ENCODE results near the gene IFT81. TPM values are rescaled to one million over a fixed set of nuclear protein-coding genes. Genes with fewer than 3 reads are reported as not detected.

IFT81 gene
- total RNA-seq, 1 donor, result 18.5 TPM

DNA sequence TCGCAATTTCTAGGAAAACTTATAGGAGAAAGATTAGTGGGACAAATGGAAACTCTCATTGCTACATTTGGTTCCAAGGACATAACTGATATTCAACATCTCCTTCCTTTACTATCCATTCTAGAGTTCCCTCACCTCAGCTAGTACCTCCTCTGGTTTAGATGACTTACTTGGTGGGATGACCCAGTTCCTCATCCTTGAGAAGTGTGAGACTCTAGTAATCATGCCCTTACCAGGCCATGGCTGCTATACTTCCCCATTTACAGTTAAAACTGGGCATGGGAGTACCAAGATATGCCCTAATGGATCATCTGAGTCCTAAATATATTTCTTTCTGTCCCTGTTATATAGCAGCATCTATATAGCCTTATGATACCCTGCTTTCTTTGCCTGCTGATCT is 58.1 kb downstream of the IFT81 start:
- Histone ChIP-seq H3K27me3 (ENCODE audit: insufficient read depth, low read length) (no peaks in the 10 kb centered on the region), H3K79me2 (ENCODE audit: insufficient read depth, low read length) (no peaks in the 10 kb centered on the region), H3K4me3 (ENCODE audit: insufficient read depth, low read length) (no peak overlapping the region), H3K4me2 (ENCODE audit: insufficient read depth, low read length) (no peak overlapping the region), H3K27ac (ENCODE audit: low read depth, low read length) (no peak overlapping the region), H3K9me3 (ENCODE audit: low read depth, low read length) (no peaks in the 10 kb centered on the region), H2AFZ (ENCODE audit: low read length) (no peak overlapping the region), H3K36me3 (ENCODE audit: insufficient read depth, low read length) (peaks cover 6% of the 10 kb centered on the region), H3K4me1 (ENCODE audit: insufficient read depth, low read length) (peaks cover 21% of the 10 kb centered on the region), H4K20me1 (ENCODE audit: insufficient read depth, low read length) (no peaks in the 10 kb centered on the region)
- TF ChIP-seq, protein P1, sequence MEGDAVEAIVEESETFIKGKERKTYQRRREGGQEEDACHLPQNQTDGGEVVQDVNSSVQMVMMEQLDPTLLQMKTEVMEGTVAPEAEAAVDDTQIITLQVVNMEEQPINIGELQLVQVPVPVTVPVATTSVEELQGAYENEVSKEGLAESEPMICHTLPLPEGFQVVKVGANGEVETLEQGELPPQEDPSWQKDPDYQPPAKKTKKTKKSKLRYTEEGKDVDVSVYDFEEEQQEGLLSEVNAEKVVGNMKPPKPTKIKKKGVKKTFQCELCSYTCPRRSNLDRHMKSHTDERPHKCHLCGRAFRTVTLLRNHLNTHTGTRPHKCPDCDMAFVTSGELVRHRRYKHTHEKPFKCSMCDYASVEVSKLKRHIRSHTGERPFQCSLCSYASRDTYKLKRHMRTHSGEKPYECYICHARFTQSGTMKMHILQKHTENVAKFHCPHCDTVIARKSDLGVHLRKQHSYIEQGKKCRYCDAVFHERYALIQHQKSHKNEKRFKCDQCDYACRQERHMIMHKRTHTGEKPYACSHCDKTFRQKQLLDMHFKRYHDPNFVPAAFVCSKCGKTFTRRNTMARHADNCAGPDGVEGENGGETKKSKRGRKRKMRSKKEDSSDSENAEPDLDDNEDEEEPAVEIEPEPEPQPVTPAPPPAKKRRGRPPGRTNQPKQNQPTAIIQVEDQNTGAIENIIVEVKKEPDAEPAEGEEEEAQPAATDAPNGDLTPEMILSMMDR (IDR thresholded peaks at IDR 0.05; ENCODE audit: extremely low read depth, low read depth, low read length), result no peak
- no peak for DNase-seq (ENCODE audit: insufficient read length, low spot score, missing footprints)

- TF ChIP-seq, protein P1 (IDR thresholded peaks at IDR 0.05; ENCODE audit: extremely low read depth, low read depth, low read length), result no peak
- DNase-seq (ENCODE audit: insufficient read length, low spot score, missing footprints), result no peak
- H3K27me3 ChIP-seq (ENCODE audit: insufficient read depth, low read length), result no peaks in the 10 kb centered on the region
- H3K4me1 ChIP-seq (ENCODE audit: insufficient read depth, low read length), result peaks cover 21% of the 10 kb centered on the region
- no peak overlapping the region for H2AFZ ChIP-seq (ENCODE audit: low read length)
- H3K9me3 ChIP-seq (ENCODE audit: low read depth, low read length), result no peaks in the 10 kb centered on the region
- H3K4me3 ChIP-seq (ENCODE audit: insufficient read depth, low read length), result no peak overlapping the region
- no peaks in the 10 kb centered on the region for H3K79me2 ChIP-seq (ENCODE audit: insufficient read depth, low read length)
- no peak overlapping the region for H3K4me2 ChIP-seq (ENCODE audit: insufficient read depth, low read length)
- H4K20me1 ChIP-seq (ENCODE audit: insufficient read depth, low read length), result no peaks in the 10 kb centered on the region
- no peak overlapping the region for H3K27ac ChIP-seq (ENCODE audit: low read depth, low read length)
- H3K36me3 ChIP-seq (ENCODE audit: insufficient read depth, low read length), result peaks cover 6% of the 10 kb centered on the region
Observed at GRCh38 chr12:110183386-110183785, 59.2 kb downstream of the IFT81 start.

GRCh38 chr12:110185626-110186025 is 61.5 kb downstream of the IFT81 start:
- Histone ChIP-seq H3K4me3 (ENCODE audit: insufficient read depth, low read length) (no peak overlapping the region), H3K4me2 (ENCODE audit: insufficient read depth, low read length) (no peak overlapping the region), H3K36me3 (ENCODE audit: insufficient read depth, low read length) (peaks cover 6% of the 10 kb centered on the region), H3K27me3 (ENCODE audit: insufficient read depth, low read length) (no peaks in the 10 kb centered on the region), H3K4me1 (ENCODE audit: insufficient read depth, low read length) (peaks cover 4% of the 10 kb centered on the region), H4K20me1 (ENCODE audit: insufficient read depth, low read length) (no peaks in the 10 kb centered on the region), H3K27ac (ENCODE audit: low read depth, low read length) (no peak overlapping the region), H3K79me2 (ENCODE audit: insufficient read depth, low read length) (no peaks in the 10 kb centered on the region), H2AFZ (ENCODE audit: low read length) (no peak overlapping the region), H3K9me3 (ENCODE audit: low read depth, low read length) (no peaks in the 10 kb centered on the region)
- DNase-seq (ENCODE audit: insufficient read length, low spot score, missing footprints), result no peak
- TF ChIP-seq, protein P1 (IDR thresholded peaks at IDR 0.05; ENCODE audit: extremely low read depth, low read depth, low read length), result no peak

DNA sequence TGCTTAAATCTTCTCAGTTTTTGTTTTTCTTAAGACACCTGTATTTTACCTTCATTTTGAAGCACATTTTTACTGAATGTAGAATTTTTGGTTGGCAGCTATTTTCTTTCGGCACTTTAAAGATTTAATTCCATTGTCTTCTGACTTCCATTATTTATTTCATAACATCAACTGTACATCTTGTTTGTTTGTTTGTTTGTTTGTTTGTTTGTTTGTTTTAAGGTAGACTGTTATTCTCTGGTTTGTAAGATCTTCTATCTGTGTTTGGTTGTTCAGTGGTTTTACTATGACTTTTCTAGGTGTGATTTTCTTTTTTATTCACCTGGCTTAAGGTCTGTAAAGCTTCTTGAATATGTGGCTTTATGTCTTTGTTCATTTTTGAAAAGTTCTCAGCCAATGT is 61.9 kb downstream of the IFT81 start:
- Histone ChIP-seq H3K4me2 (ENCODE audit: insufficient read depth, low read length) (no peak overlapping the region), H3K27ac (ENCODE audit: low read depth, low read length) (no peak overlapping the region), H3K4me3 (ENCODE audit: insufficient read depth, low read length) (no peak overlapping the region), H3K4me1 (ENCODE audit: insufficient read depth, low read length) (peaks cover under 1% of the 10 kb centered on the region), H3K79me2 (ENCODE audit: insufficient read depth, low read length) (no peaks in the 10 kb centered on the region), H3K27me3 (ENCODE audit: insufficient read depth, low read length) (no peaks in the 10 kb centered on the region), H2AFZ (ENCODE audit: low read length) (no peak overlapping the region), H3K36me3 (ENCODE audit: insufficient read depth, low read length) (peaks cover 6% of the 10 kb centered on the region), H3K9me3 (ENCODE audit: low read depth, low read length) (no peaks in the 10 kb centered on the region), H4K20me1 (ENCODE audit: insufficient read depth, low read length) (no peaks in the 10 kb centered on the region)
- DNase-seq (ENCODE audit: insufficient read length, low spot score, missing footprints), result no peak
- TF ChIP-seq, protein P1 (IDR thresholded peaks at IDR 0.05; ENCODE audit: extremely low read depth, low read depth, low read length), result no peak
